Lung (tissue), 12 donors: ENCODE data around the gene FLII. TPM values are rescaled to one million over a fixed set of nuclear protein-coding genes. Genes with fewer than 3 reads are reported as not detected.

ENCODE experiments used
- ATAC-seq: fragments of 200-7000 bp; cut with Tn5 transposase; one replicate; pipeline ENCODE4 v1.9.1; 2020; ENCODE audit warnings: moderate number of reproducible peaks; ENCODE audit not compliant: insufficient read depth, low FRiP score
- DNase-seq, 3 donors: peaks; one replicate each; pipeline ENCODE4 v3.0.0-alpha.2; 2013 to 2017
- H3K27ac ChIP-seq, 2 donors: one replicate each; pipeline ENCODE4 v1.5.1; 2013; ENCODE audit warnings: mild to moderate bottlenecking in 2 of 2, moderate library complexity in 2 of 2, control low read depth in 1 of 2, inconsistent platforms in 1 of 2, low read depth in 1 of 2, low read length in 1 of 2
- H3K27me3 ChIP-seq, 3 donors: one replicate each; pipeline ENCODE4 v1.5.1; 2013; ENCODE audit warnings: low read length in 2 of 3; ENCODE audit not compliant: control insufficient read depth in 3 of 3, insufficient read depth in 3 of 3
- H3K36me3 ChIP-seq, 4 donors: one replicate each; pipeline ENCODE4 v1.5.1; 2013; ENCODE audit warnings: low read length in 4 of 4, mild to moderate bottlenecking in 1 of 4, moderate library complexity in 1 of 4; ENCODE audit not compliant: control insufficient read depth in 4 of 4, insufficient read depth in 4 of 4
- H3K4me1 ChIP-seq, 5 donors: one replicate each; pipeline ENCODE4 v1.5.1; 2013; ENCODE audit warnings: low read length in 5 of 5, mild to moderate bottlenecking in 2 of 5, moderate library complexity in 1 of 5; ENCODE audit not compliant: control insufficient read depth in 5 of 5, insufficient read depth in 5 of 5
- H3K4me3 ChIP-seq: one replicate; pipeline ENCODE4 v1.5.1; 2013; ENCODE audit warnings: mild to moderate bottlenecking, control low read depth, moderate library complexity
- H3K9ac ChIP-seq, 2 donors: one replicate each; pipeline ENCODE4 v1.5.1; 2013; ENCODE audit warnings: low read length in 2 of 2, control low read depth in 1 of 2; ENCODE audit not compliant: insufficient read depth in 1 of 2
- H3K9me3 ChIP-seq, 4 donors: one replicate each; pipeline ENCODE4 v1.5.1; 2013; ENCODE audit warnings: low read length in 3 of 4, mild to moderate bottlenecking in 1 of 4, moderate library complexity in 1 of 4; ENCODE audit not compliant: control insufficient read depth in 4 of 4, insufficient read depth in 3 of 4
- CTCF ChIP-seq: IDR thresholded peaks from 2 replicates; pipeline ENCODE4 v1.5.1; 2012; ENCODE audit warnings: mild to moderate bottlenecking; ENCODE audit errors: control extremely low read depth, extremely low read depth
- WGBS, 2 donors: extraction: QIAGEN DNeasy Blood & Tissue Kit; methylation state at CpG; one replicate each; pipeline ENCODE4 v1.1.7; 2013; 5-methylcytosine and 5-hydroxymethylcytosine counted together
- polyA plus RNA-seq, 2 donors: library from polyadenylated mRNA; stranded (reverse); fragments of 200-250 nt; gene quantifications; one replicate each; pipeline ENCODE4 v1.2.1, GENCODE V29; 2013
- total RNA-seq, 2 donors: library from RNA; depleted of rRNA in 1 of 2; stranded (reverse); fragments of >200 nt in 1 of 2; gene quantifications; one replicate each; pipeline ENCODE4 v1.2.1, GENCODE V29; 2014 to 2021
- donor health status: control.
- donor health status: control.
- donor health status: Bipolar disorder and iron deficiency.
- donor health status: healthy.
- donor health status: DM: yes; HTN: yes; CAD: no.

FLII gene
- total and polyA plus RNA-seq, 4 donors = 152 to 391 (median 266) TPM

DNA sequence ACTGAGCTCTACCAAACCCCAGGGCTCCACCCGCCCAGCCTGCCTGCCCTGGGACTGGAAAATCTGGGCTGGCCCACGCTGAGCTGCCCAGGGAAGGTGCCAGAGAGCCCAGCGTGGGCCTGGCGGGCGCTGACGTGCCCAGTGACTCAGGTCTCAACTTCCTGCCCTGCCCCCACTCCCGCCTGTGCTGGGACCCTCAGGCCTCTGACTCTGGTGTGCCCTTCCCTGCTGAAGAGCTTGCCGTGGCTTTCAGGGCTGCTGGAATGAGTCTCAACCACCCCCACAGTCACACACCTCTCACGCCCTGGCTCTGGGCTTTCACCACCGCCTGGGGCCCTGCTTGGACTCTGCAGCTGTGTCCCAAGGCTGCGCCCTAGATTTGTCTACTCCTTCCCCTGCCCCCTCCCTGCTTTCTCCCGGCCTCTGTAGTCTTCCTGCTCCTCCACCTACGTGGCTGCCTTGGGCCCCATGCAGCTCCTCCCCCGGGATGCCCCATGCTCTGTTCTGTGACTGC is 22.7 kb downstream of the FLII start:
- Histone ChIP-seq H3K27me3 (no peaks in the 10 kb centered on the region), H3K9me3 (no peaks in the 10 kb centered on the region), H3K4me3 (no peak overlapping the region), H3K36me3 (peaks cover 0 to 42% (median 27%) of the 10 kb centered on the region in 4 donors), H3K4me1 (no peaks in the 10 kb centered on the region), H3K27ac (no peak overlapping the region), H3K9ac (no peak overlapping the region)
- 73 to 78% methylated on average over 14 of the region's 14 CpGs for WGBS, 2 donors
- ATAC-seq (no peak), DNase-seq (no peak)
- no peak for TF ChIP-seq CTCF

DNA sequence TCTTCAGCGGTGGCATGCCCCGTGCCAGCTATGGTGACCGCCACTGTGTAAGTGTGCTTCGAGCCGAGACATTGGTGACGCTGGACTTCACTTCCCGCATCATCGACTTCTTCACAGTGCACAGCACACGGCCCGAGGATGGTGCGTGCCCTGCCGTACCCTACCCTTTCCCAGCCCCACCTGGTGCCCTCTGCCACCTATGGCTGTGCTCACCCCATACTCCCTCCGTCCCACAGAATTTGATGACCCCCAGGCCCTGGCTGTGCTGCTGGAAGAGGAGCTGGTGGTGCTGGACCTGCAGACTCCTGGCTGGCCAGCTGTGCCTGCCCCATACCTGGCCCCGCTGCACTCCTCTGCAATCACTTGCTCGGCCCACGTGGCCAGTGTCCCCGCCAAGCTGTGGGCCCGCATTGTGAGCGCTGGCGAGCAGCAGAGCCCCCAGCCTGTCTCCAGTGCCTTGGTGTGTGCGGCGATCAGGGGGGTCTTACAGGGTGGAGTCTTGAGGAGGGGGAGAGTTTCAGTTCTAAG is 23.6 kb downstream of the FLII start:
- DNase-seq (no peak), ATAC-seq (no peak)
- peaks cover 0 to 42% (median 26%) of the 10 kb centered on the region in 4 donors for H3K36me3 ChIP-seq
- H3K9me3 ChIP-seq = no peaks in the 10 kb centered on the region
- TF ChIP-seq CTCF = no peak
- no peak overlapping the region for H3K27ac ChIP-seq
- H3K9ac ChIP-seq = no peak overlapping the region
- no peaks in the 10 kb centered on the region for H3K27me3 ChIP-seq
- no peak overlapping the region for H3K4me3 ChIP-seq
- WGBS, 2 donors = 96 to 97% methylated on average over 22 of the region's 22 CpGs
- no peaks in the 10 kb centered on the region for H3K4me1 ChIP-seq

DNA sequence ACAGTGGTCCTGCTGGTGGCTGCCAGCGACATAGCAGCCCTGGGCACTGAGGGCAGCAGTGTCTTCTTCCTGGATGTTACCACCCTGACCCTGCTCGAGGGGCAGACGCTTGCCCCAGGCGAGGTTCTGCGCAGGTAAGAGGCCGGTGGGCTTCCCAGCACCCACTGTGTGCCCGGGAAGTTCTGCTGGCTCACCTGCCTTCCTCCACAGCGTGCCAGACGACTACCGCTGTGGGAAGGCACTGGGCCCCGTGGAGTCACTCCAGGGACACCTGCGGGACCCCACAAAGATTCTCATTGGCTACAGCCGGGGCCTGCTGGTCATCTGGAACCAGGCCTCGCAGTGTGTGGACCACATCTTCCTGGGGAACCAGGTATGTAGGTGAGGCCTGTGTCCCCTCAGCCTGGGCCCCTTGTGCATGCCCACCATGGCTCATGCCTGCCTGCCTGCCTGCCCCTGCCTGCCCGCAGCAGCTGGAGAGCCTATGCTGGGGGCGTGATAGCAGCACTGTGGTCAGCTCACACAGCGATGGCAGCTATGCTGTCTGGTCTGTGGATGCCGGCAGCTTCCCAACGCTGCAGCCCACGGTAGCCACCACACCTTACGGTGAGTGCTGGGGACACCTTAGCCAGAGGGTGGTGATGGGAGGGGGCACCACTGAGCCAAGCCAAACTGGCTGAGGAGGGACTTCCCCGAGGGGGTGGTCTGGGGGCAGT is 24.6 kb downstream of the FLII start:
- no peak for DNase-seq
- Histone ChIP-seq H3K27ac (no peak overlapping the region), H3K4me1 (no peaks in the 10 kb centered on the region), H3K4me3 (no peak overlapping the region), H3K9ac (no peak overlapping the region), H3K27me3 (no peaks in the 10 kb centered on the region), H3K36me3 (peaks cover 0 to 39% (median 25%) of the 10 kb centered on the region in 4 donors), H3K9me3 (no peaks in the 10 kb centered on the region)
- no peak for TF ChIP-seq CTCF
- no peak for ATAC-seq
- WGBS, 2 donors = 94 to 95% methylated on average over 22 of the region's 22 CpGs
